Measurements from ENCODE around the gene PODN. TPM values are rescaled to one million over a fixed set of nuclear protein-coding genes. Genes with fewer than 3 reads are reported as not detected.

PODN gene
- total RNA-seq, 1 donor from 2014 or later, result not detected

DNA sequence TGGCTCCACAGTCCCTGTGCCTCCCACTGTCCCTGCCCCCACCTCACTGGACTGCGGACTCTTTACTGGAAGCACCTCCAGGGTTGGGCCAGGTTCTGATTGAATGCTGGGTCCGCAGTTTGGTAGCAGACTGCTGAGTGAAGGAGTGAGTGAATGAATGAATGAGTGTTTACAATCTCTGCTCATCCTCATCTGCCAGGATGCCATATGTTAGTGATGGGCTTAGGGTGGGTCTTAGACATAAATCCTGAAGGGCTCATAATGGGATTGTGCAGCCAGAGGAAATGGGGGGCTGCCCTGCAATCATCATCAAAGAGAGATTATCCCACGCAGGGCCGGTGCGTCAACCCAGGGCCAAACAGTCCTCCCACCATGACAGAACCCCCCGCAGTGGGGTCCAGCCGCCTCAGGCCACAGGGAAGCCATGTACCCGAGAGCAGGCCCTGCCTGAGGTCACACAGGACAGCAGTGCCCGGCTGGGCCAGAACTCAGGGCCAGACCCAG lies 54.3 kb downstream of the PODN start:
- Mint-ChIP-seq H3K36me3 (ENCODE audit: low read depth) (no peaks in the 10 kb centered on the region), H3K4me1 (peaks cover 2% of the 10 kb centered on the region), H3K27me3 (no peaks in the 10 kb centered on the region), H3K4me3 (no peak overlapping the region), H3K27ac (no peak overlapping the region), H3K9me3 (no peaks in the 10 kb centered on the region)
- intact Hi-C loops (cut with micrococcal nuclease), result no loop called here
- no peak for DNase-seq

DNA sequence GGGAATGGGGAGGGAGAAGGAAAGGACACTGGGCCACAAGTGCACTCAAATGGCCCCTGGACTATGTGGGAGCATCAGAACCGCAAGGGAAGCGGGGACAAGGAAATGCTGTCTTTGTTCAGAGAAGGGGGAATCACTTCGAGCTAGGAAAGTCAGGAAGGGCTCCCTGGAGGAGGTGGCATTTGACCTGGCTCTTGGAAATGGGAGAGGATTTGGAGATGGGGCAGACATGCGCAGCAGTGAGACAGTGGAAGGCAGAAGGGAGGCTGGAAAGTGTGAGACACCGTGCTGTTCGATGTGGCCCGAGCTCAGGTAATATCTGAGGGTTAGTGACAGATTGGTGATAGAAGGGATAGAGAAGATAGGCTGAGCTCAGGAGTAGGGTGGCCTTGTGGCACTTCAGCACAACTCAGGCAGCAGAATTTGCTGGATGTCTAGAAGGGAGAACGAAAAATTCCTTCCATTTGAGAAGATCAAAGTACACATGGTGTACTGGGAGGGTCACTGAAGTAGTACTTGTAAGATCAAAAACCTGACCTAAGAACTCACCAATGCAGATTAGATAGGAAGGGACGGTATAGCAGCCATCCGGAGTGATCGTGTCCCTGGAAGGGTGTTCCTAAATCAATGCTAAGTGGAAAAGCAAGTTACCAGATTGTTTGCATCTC lies 55.1 kb downstream of the PODN start:
- no peak overlapping the region for H3K4me3 Mint-ChIP-seq
- no peaks in the 10 kb centered on the region for H3K27me3 Mint-ChIP-seq
- no peaks in the 10 kb centered on the region for H3K9me3 Mint-ChIP-seq
- no peak overlapping the region for H3K27ac Mint-ChIP-seq
- no peaks in the 10 kb centered on the region for H3K4me1 Mint-ChIP-seq
- intact Hi-C loops (cut with micrococcal nuclease), result no loop called here
- no peaks in the 10 kb centered on the region for H3K36me3 Mint-ChIP-seq (ENCODE audit: low read depth)
- DNase-seq, result no peak

DNA sequence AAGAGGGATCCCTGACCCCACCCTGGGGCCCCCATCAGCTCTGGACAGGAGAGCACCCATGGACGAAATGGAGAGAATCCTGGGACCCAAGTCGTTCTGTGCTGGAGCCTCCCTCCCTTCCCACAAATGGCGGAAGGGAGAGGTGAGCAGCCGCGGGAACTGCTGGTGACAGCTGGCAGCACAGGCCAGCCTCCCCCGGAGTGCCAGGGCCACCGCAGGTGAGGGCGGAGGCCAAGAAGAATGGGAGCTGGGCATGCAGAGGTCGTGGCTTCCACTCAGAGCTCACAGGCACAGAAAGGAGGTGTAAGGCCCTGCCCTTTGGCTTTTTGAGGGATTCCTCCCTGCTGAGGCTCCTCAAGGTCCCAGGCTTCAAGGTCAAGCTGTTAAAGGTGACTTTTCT lies 55.8 kb downstream of the PODN start:
- Mint-ChIP-seq H3K27ac (no peak overlapping the region), H3K4me1 (no peaks in the 10 kb centered on the region), H3K36me3 (ENCODE audit: low read depth) (no peaks in the 10 kb centered on the region), H3K9me3 (no peaks in the 10 kb centered on the region), H3K27me3 (no peaks in the 10 kb centered on the region), H3K4me3 (no peak overlapping the region)
- intact Hi-C loops (cut with micrococcal nuclease), result no loop called here
- DNase-seq, result no peak

DNA sequence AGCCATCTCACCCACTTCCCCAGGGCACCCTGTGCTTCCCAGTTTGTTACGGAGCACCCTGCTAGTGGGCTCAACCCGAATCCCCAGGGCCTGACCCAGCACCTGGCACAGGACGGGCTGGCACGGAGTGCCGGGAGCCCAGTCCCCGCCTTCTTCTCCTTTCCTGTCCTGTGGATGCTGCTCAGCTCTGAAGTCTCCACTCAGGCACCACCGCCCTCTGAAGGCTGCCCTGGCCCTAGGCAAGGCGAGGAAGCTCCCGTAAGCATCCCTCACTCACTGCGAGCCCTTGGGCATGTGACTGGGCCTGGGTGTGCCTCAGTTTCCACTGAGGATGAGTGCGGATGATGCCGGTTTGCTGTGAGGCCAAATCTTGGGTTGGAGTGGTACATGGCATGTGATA lies 58.6 kb downstream of the PODN start:
- Mint-ChIP-seq H3K36me3 (ENCODE audit: low read depth) (no peaks in the 10 kb centered on the region), H3K9me3 (no peaks in the 10 kb centered on the region), H3K4me1 (no peaks in the 10 kb centered on the region), H3K4me3 (no peak overlapping the region), H3K27ac (no peak overlapping the region), H3K27me3 (peaks cover 5% of the 10 kb centered on the region)
- intact Hi-C loops (cut with micrococcal nuclease), result no loop called here
- DNase-seq, result no peak

DNA sequence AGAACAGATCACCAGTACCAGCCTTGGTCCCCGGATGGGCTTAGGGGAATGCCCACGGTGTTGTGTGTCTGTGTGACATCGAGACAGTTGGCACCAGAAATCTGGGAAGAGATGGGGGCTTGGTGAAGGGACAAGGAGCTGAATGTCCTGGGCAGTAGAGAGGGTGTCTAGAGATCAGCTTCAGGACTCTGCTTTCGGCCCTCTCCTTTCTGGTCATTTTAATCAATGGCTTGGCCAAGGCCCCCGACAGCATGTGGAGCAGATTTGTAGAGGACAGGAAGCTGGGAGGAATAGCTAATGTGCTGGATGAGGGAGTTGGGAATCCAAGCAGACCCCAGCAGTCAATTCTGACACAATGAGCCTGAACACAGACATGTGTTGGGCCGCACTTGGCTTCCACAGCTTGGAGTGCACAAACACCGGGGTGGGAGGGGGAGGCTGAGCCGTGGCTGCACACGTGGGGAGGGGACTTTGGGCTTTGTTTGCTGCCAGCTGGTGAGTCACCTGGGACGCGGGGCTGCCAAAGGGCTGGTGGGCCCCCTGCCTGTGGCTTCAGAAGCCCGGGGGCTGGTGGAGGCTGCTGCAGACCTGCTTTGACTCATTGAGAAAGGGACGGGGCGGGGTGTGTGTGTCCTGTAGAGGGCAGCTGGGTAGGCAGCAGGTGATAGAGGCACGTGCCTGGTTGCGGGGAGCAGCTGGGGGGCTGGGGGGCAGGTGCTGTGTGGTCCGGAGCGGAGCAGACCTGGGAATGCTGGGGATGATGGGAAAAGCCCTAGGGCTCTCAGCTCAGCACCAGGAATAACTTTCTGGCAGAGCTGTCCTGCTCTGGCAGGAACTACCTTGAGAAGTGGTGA lies 59.5 kb downstream of the PODN start:
- no peaks in the 10 kb centered on the region for H3K4me1 Mint-ChIP-seq
- H3K4me3 Mint-ChIP-seq, result no peak overlapping the region
- no peaks in the 10 kb centered on the region for H3K36me3 Mint-ChIP-seq (ENCODE audit: low read depth)
- peaks cover 5% of the 10 kb centered on the region for H3K27me3 Mint-ChIP-seq
- intact Hi-C loops (cut with micrococcal nuclease), result no loop called here
- DNase-seq, result no peak
- no peak overlapping the region for H3K27ac Mint-ChIP-seq
- no peaks in the 10 kb centered on the region for H3K9me3 Mint-ChIP-seq

DNA sequence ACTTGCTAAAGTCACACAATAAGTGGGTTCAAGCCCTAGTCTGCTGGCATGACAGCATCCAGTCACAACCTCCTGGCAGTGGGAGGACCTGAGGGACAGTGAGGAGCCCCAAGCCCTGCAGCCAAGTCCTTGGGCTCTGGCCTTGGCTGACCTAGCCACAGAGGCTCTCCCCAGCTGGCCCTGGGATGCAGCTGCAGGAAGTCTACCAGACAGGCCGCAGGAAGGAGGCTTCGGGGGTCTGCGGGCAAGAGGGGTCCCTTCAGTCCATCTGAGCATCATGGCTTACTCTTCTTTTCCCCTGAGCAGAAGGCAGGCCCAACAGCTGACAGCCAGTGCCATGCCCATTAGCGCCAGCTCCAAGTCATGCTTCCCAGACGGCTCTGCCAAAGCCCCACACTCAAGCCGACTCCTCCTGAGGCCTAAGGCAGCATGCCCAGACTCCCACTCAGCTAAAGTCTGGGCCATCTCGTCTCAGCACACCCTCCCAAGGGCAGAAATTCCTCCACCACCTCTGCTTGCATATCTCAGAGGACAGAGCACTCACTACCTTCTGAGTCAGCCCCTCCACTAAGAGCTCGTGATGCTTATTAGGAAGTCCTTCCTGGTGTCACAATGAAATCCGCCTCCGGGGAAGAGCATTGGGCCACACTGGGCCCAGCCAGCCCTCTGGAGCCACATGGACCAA lies 60.3 kb downstream of the PODN start:
- H3K27me3 Mint-ChIP-seq, result peaks cover 5% of the 10 kb centered on the region
- H3K27ac Mint-ChIP-seq, result no peak overlapping the region
- H3K4me1 Mint-ChIP-seq, result no peaks in the 10 kb centered on the region
- intact Hi-C loops (cut with micrococcal nuclease), result no loop called here
- no peaks in the 10 kb centered on the region for H3K36me3 Mint-ChIP-seq (ENCODE audit: low read depth)
- no peak for DNase-seq
- no peaks in the 10 kb centered on the region for H3K9me3 Mint-ChIP-seq
- H3K4me3 Mint-ChIP-seq, result no peak overlapping the region

DNA sequence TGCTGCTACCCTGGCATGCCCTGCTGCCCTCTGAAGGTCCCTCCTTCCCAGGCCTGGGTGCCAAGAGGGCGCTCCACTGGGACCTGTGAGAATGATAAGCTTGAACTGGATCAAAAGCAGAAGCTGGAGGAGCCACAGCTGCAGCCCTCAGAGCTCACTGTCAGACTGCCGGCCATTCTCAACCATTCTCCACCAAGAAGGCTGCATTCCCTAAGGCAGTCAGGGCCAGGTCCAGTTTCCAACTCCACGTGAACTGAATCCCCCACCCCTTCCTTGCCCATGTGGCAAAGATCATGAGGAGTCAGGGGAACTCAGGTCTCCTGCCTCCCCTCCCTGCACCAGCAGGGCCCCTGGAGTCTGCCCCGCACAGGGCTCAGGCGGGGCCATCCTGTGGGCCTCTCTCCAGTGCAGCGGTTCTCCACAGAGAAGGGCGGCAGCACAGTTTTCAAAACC lies 61.0 kb downstream of the PODN start:
- no peak for DNase-seq
- intact Hi-C loops (cut with micrococcal nuclease), result no loop called here
- no peak overlapping the region for H3K27ac Mint-ChIP-seq

DNA sequence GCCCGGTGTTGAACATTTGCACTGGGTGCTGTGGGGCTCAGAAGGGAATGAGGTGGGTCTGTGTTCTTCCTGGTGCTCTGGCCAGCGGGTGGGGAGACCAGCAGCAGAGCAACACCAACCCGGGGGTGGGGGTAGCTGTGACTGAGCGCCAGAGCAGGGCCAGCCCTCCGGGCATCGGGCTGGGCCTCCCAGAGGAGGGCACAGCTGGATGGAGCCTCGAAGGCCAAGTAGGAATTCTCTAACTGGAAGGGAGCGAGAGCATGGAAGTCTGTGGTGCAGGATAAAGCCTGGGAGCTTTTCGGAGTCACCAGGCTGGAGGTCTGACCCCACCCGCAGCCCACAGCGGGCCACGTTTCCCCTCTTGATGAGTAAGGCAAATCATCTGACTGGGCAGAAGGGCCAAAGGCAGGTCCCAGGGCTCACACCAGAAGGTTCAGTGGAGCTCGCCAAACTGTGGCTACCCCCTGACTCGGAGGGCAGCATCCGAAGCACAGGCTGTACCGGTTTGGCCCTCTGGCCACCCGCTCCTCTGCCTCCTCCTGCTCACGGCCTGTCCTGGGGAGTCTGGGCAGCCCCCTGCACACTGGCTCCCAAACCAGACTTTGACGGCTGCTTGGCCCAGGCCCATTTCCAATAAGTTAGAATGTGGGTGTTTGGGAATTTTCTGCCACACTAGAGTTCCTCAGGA lies 61.6 kb downstream of the PODN start:
- intact Hi-C loops (cut with micrococcal nuclease), result no loop called here
- DNase-seq, result no peak
- no peak overlapping the region for H3K4me3 Mint-ChIP-seq
- peaks cover 5% of the 10 kb centered on the region for H3K27me3 Mint-ChIP-seq
- H3K9me3 Mint-ChIP-seq, result no peaks in the 10 kb centered on the region
- H3K4me1 Mint-ChIP-seq, result no peaks in the 10 kb centered on the region
- H3K36me3 Mint-ChIP-seq (ENCODE audit: low read depth), result no peaks in the 10 kb centered on the region
- no peak overlapping the region for H3K27ac Mint-ChIP-seq

More for the DNA sequence above, 61.0 kb downstream of the PODN start:
- H3K27me3 Mint-ChIP-seq, result peaks cover 5% of the 10 kb centered on the region
- H3K36me3 Mint-ChIP-seq (ENCODE audit: low read depth), result no peaks in the 10 kb centered on the region
- H3K9me3 Mint-ChIP-seq, result no peaks in the 10 kb centered on the region
- H3K4me3 Mint-ChIP-seq, result no peak overlapping the region
- no peaks in the 10 kb centered on the region for H3K4me1 Mint-ChIP-seq

DNA sequence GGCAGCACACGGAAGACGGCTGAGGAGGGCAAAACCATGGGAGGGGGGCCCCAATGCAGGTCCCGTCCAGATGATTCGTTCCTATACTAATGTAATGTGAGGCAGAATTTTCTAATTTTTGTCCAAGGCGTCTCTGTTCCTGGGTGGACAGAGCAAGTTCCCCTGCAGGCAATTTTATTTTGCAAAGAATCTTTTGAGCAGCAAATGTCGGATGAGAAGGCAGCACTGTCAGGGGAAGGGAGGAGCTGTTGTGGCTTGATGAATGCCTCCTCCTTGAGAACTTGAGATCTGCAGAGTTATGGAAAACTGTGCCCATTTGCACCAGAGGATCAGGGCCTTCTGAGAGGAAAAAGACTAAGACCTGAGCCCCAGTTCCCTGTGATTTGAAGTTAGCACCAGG lies 63.1 kb downstream of the PODN start:
- Mint-ChIP-seq H3K27ac (no peak overlapping the region), H3K36me3 (ENCODE audit: low read depth) (no peaks in the 10 kb centered on the region), H3K4me1 (no peaks in the 10 kb centered on the region), H3K4me3 (no peak overlapping the region), H3K27me3 (peaks cover 5% of the 10 kb centered on the region), H3K9me3 (no peaks in the 10 kb centered on the region)
- DNase-seq, result no peak
- intact Hi-C loops (cut with micrococcal nuclease), result no loop called here

DNA sequence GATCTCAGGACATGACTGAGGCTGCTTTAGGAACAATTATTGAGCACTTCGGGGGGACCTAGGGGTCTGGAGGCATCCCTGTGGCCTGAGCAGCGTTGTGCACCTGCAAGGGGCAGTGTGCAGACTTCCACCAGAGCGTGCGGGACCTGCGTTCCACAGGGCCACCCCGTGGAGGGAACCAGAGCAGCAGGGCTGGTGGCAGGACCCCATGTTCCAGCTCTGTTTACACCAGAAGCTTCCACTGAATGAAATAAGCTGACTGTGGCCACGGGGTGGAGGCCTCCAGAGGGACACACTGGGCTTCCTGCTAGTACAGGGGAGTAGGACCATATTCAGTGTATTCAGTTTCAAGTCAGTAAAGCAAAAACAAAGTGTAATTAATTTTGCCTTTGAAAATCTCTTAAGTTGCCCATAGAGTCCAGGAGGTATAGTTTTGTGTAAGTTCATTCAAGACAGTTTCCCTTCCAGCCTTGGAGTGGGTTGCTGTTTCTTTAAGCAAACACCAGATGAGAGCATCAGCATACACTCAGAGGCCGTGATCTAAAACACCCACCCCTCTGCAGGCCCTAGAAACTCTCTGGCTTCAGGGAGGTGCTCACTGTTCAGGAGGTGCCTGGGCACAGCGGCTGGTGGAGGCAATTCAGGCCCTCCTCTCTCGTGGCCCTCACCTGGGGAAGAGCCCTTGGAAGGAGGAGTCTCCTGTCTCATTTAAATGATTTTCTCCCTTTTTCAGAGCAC lies 63.8 kb downstream of the PODN start:
- Mint-ChIP-seq H3K4me3 (no peak overlapping the region), H3K27ac (no peak overlapping the region), H3K4me1 (no peaks in the 10 kb centered on the region), H3K27me3 (peaks cover 5% of the 10 kb centered on the region), H3K9me3 (no peaks in the 10 kb centered on the region), H3K36me3 (ENCODE audit: low read depth) (no peaks in the 10 kb centered on the region)
- no peak for DNase-seq
- intact Hi-C loops (cut with micrococcal nuclease), result no loop called here

DNA sequence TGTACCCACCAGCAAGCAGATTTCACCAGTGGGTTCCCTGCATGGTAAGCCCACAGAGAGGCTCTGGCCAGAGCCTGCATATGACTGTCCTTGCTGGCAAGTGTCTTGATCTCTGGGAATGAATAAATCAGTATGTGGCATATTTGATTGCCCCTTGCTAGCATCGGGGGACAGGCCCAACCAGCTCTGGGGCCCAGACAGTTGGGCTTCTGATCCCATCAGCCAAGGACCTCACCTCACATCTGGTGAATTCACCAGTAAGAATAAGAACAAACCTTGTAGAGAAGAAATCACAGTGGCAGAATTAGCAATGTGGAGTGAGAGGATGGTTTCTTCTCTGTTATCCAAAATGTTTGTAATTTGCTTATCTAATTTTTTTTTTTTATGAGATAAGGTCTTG lies 64.5 kb downstream of the PODN start:
- no peaks in the 10 kb centered on the region for H3K9me3 Mint-ChIP-seq
- no peaks in the 10 kb centered on the region for H3K4me1 Mint-ChIP-seq
- intact Hi-C loops (cut with micrococcal nuclease), result no loop called here
- no peaks in the 10 kb centered on the region for H3K36me3 Mint-ChIP-seq (ENCODE audit: low read depth)
- no peak overlapping the region for H3K27ac Mint-ChIP-seq
- H3K27me3 Mint-ChIP-seq, result peaks cover 5% of the 10 kb centered on the region
- no peak overlapping the region for H3K4me3 Mint-ChIP-seq
- DNase-seq, result no peak

DNA sequence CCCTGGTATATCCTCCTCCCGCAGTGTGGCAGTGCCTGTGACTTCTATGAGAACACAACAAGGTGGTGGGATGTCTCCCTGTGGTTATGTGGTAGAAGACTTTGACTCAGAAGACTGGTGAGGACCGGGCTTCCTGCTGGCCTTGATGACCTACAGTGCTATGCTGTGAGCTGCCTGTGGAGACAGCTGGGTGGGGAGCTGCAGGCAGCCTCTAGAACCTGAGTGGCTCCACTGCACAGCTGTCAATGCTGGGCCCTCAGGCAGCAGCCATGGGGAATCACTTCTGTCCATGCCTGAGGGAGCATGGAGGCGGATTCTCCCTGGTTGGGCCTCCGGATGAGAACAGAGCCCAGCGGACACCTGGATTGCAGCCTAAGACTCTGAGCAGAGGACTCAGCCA lies 65.5 kb downstream of the PODN start:
- no peak for DNase-seq
- Mint-ChIP-seq H3K27me3 (peaks cover 5% of the 10 kb centered on the region), H3K9me3 (no peaks in the 10 kb centered on the region), H3K27ac (no peak overlapping the region), H3K36me3 (ENCODE audit: low read depth) (no peaks in the 10 kb centered on the region), H3K4me3 (no peak overlapping the region), H3K4me1 (no peaks in the 10 kb centered on the region)
- intact Hi-C loops (cut with micrococcal nuclease), result no loop called here

DNA sequence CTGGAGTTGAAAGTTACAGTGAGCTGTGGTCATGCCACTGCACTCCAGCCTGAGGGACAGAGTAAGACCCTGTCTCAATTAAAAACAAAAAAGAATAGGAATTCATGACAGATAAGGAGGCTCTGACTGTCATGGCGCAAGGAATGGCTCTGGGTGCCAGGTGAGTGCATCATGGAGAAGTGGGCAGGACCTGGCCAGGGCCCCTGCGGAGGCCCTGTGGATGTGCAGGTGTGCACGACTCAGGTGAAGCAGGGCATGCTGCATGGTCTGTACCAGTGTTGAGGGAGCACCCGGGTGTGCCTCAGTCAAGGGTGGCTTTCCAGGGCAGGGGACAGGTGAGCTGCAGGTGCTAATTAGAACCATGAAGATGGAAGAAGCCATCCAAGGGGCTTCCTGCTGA lies 66.4 kb downstream of the PODN start:
- Mint-ChIP-seq H3K27me3 (peaks cover 5% of the 10 kb centered on the region), H3K4me1 (no peaks in the 10 kb centered on the region), H3K9me3 (no peaks in the 10 kb centered on the region), H3K36me3 (ENCODE audit: low read depth) (no peaks in the 10 kb centered on the region), H3K4me3 (no peak overlapping the region), H3K27ac (no peak overlapping the region)
- DNase-seq, result no peak
- intact Hi-C loops (cut with micrococcal nuclease), result no loop called here
